NCI-H187 (cell line): Measurements from ENCODE around the gene MEIKIN.

ENCODE experiments used
- DNase-seq, 2 experiments: peaks; one replicate each; lab custom pipeline; 2025; lab: John Stamatoyannopoulos, UW

The MEIKIN gene

GRCh38 chr5:131945551-131946168 is at the start of gene MEIKIN:
Gene MEIKIN, minus strand, starts transcription at chr5:131945663. Its CDS starts 158 bp downstream, at chr5:131945505.
- DNase-seq: no peak

- DNase-seq: no peak
Measured at GRCh38 chr5:131994533-131995226, 49.2 kb upstream of the MEIKIN start.

GRCh38 chr5:131994090-131994489 is 48.6 kb upstream of the MEIKIN start:
- no peak for DNase-seq

GRCh38 chr5:131993676-131994075 is 48.2 kb upstream of the MEIKIN start:
- DNase-seq: no peak

- DNase-seq: no peak
Measured at GRCh38 chr5:131992370-131992769, 46.9 kb upstream of the MEIKIN start.

- DNase-seq: no peak
Measured at GRCh38 chr5:131991593-131992324, 46.3 kb upstream of the MEIKIN start.

- no peak for DNase-seq
Measured at GRCh38 chr5:131990716-131991115, 45.3 kb upstream of the MEIKIN start.

- DNase-seq: no peak
Measured at GRCh38 chr5:131988601-131989000, 43.1 kb upstream of the MEIKIN start.

GRCh38 chr5:131987251-131987650 is 41.8 kb upstream of the MEIKIN start:
- DNase-seq: no peak

GRCh38 chr5:131986161-131986912 is 40.9 kb upstream of the MEIKIN start:
- DNase-seq: no peak

GRCh38 chr5:131984956-131985665 is 39.6 kb upstream of the MEIKIN start:
- no peak for DNase-seq

- no peak for DNase-seq
Measured at GRCh38 chr5:131983244-131983771, 37.8 kb upstream of the MEIKIN start.

- DNase-seq: no peak
Measured at GRCh38 chr5:131981516-131981915, 36.1 kb upstream of the MEIKIN start.

- no peak for DNase-seq
Measured at GRCh38 chr5:131980696-131981095, 35.2 kb upstream of the MEIKIN start.

GRCh38 chr5:131979816-131980215 is 34.4 kb upstream of the MEIKIN start:
- DNase-seq: no peak

- DNase-seq: no peak
Measured at GRCh38 chr5:131977212-131977604, 31.7 kb upstream of the MEIKIN start.

- DNase-seq: no peak
Measured at GRCh38 chr5:131976414-131977211, 31.1 kb upstream of the MEIKIN start.

- no peak for DNase-seq
Measured at GRCh38 chr5:131974956-131975726, 29.7 kb upstream of the MEIKIN start.

GRCh38 chr5:131974622-131974955 is 29.1 kb upstream of the MEIKIN start:
- DNase-seq: no peak

- no peak for DNase-seq
Measured at GRCh38 chr5:131974016-131974415, 28.6 kb upstream of the MEIKIN start.
